ENCODE results near the gene PRDM1. TPM values are rescaled to one million over a fixed set of nuclear protein-coding genes. Genes with fewer than 3 reads are reported as not detected.

The PRDM1 gene
- total RNA-seq, 4 donors from 2014 or later, result 18.3 to 75.8 (median 35.4) TPM

GRCh38 chr6:106115286-106115685, 29.1 kb downstream of the PRDM1 start:
- DNase-seq, result no peak
- Histone ChIP-seq H3K4me3 (no peak overlapping the region), H3K36me3 (no peaks in the 10 kb centered on the region), H3K27ac (no peak overlapping the region), H3K4me1 (peaks cover 0 to 25% (median 4%) of the 10 kb centered on the region in 3 donors), H3K9me3 (no peaks in the 10 kb centered on the region), H3K27me3 (peaks cover 0 to 10% (median 0%) of the 10 kb centered on the region in 4 donors)
- WGBS, 2 donors, result 66 to 79% methylated on average over 5 of the region's 5 CpGs
- TF ChIP-seq CTCF (IDR thresholded peaks at IDR 0.05), result no peak
- no peak for TF ChIP-seq POLR2A (IDR thresholded peaks at IDR 0.05)
- intact Hi-C loops (cut with DNase I), result no loop called here

GRCh38 chr6:106116125-106116832, 30.1 kb downstream of the PRDM1 start:
- H3K4me3 ChIP-seq, result no peak overlapping the region
- TF ChIP-seq CTCF (IDR thresholded peaks at IDR 0.05), result no peak
- TF ChIP-seq POLR2A (IDR thresholded peaks at IDR 0.05), result no peak
- H3K4me1 ChIP-seq, result peaks cover 0 to 25% (median 4%) of the 10 kb centered on the region in 3 donors
- intact Hi-C loops (cut with DNase I), result no loop called here
- no peaks in the 10 kb centered on the region for H3K9me3 ChIP-seq
- DNase-seq, result no peak
- WGBS, 2 donors, result 49 to 61% methylated on average over 4 to 5 of the region's 6 CpGs
- no peaks in the 10 kb centered on the region for H3K36me3 ChIP-seq
- peaks cover 0 to 10% (median 0%) of the 10 kb centered on the region in 4 donors for H3K27me3 ChIP-seq
- peak overlapping the region in 1 of 4 donors; percentile 1 for H3K27ac ChIP-seq

DNA sequence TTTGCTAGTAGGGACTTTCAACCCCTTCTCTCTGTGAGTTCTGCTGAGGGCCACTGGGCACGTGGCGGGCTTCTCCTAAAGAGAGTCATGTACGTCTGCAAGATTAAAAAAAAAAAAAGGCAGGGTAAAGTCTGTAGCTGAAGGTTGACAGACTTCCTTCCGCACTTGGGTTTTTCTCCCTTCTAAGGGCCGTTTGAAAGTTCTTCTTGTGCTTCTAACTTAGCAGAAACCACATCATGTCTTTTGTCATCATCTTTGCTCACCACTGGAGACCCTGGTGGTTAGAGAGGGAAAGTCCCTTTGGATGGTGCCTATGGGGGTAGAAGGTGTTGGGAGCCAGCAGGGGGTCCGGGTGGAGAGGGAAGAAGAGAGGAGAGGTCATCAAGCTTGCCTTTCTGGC, 31.4 kb downstream of the PRDM1 start:
- Histone ChIP-seq H3K27ac (no peak overlapping the region), H3K36me3 (no peaks in the 10 kb centered on the region), H3K9me3 (no peaks in the 10 kb centered on the region), H3K27me3 (peaks cover 0 to 9% (median 0%) of the 10 kb centered on the region in 4 donors), H3K4me3 (no peak overlapping the region), H3K4me1 (peaks cover 0 to 22% (median 4%) of the 10 kb centered on the region in 3 donors)
- 72 to 75% methylated on average over 6 of the region's 6 CpGs for WGBS, 2 donors
- TF ChIP-seq CTCF (IDR thresholded peaks at IDR 0.05), result no peak
- no peak for TF ChIP-seq POLR2A (IDR thresholded peaks at IDR 0.05)
- intact Hi-C loops (cut with DNase I), result no loop called here
- no peak for DNase-seq

GRCh38 chr6:106118835-106119431, 32.8 kb downstream of the PRDM1 start:
- 74 to 81% methylated on average over 3 of the region's 3 CpGs for WGBS, 2 donors
- intact Hi-C loops (cut with DNase I), result no loop called here

More at GRCh38 chr6:106118835-106119431, 32.8 kb downstream of the PRDM1 start:
- no peak for DNase-seq
- peaks cover 0 to 22% (median 4%) of the 10 kb centered on the region in 3 donors for H3K4me1 ChIP-seq
- peaks cover 0 to 6% (median 0%) of the 10 kb centered on the region in 4 donors for H3K27me3 ChIP-seq
- H3K4me3 ChIP-seq, result no peak overlapping the region
- H3K9me3 ChIP-seq, result no peaks in the 10 kb centered on the region
- no peaks in the 10 kb centered on the region for H3K36me3 ChIP-seq
- peak overlapping the region; percentile 5 to 64 (median 44) for H3K27ac ChIP-seq
- no peak for TF ChIP-seq POLR2A (IDR thresholded peaks at IDR 0.05)
- TF ChIP-seq CTCF (IDR thresholded peaks at IDR 0.05), result no peak

Measured in esophagus squamous epithelium (tissue), 5 donors.